ENCODE data around the gene A1BG.
"Not testable (repeated sequence)": the region's sequence is repeated elsewhere in the genome, so short reads cannot be mapped to it uniquely, and the experiment has no call there.

The A1BG gene

DNA sequence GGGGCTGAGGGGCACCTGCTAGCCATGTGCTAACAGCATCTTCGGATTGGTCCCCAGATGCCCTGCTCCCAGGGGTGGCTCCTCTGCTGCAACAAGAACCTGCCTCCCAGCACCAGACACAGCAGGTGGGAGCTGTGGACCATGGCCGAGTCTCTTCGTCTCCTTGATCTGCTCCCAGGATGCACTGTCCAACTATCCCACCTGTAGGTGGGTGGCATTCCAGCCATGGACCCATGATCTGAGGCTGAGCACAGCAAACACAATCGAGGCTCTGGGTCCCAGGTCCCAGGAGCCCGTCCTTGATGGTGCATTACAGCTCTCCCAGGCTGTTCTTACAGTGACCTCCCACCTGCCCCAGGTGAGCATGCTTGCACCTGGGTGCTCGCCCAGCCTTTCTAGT, 26.0 kb upstream of the A1BG start:
- H3K4me3 ChIP-seq (ENCODE audit: low read depth, low read length): peak overlapping the region; percentile 74
- no peak for DNase-seq (ENCODE audit: low read depth)
- TF ChIP-seq, protein P1, sequence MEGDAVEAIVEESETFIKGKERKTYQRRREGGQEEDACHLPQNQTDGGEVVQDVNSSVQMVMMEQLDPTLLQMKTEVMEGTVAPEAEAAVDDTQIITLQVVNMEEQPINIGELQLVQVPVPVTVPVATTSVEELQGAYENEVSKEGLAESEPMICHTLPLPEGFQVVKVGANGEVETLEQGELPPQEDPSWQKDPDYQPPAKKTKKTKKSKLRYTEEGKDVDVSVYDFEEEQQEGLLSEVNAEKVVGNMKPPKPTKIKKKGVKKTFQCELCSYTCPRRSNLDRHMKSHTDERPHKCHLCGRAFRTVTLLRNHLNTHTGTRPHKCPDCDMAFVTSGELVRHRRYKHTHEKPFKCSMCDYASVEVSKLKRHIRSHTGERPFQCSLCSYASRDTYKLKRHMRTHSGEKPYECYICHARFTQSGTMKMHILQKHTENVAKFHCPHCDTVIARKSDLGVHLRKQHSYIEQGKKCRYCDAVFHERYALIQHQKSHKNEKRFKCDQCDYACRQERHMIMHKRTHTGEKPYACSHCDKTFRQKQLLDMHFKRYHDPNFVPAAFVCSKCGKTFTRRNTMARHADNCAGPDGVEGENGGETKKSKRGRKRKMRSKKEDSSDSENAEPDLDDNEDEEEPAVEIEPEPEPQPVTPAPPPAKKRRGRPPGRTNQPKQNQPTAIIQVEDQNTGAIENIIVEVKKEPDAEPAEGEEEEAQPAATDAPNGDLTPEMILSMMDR (IDR thresholded peaks at IDR 0.05; ENCODE audit: control insufficient read depth, extremely low read depth, insufficient read depth): no peak

DNA sequence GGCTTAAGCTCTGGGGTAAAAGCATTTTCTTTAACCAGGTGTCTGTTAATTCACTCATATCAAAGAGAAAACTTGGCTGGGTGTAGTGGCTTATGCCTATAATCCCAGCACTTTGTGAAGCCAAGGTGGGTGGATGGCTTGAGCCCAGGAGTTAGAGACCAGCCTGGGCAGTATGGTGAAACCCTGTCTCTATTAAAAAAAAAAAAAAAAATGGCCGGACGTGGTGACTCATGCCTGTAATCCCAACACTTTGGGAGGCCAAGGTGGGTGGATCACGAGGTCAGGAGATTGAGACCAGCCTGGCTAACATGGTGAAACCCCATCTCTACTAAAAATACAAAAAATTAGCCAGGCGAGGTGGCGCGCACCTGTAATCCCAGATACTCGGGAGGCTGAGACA, 23.4 kb upstream of the A1BG start:
- H3K4me3 ChIP-seq (ENCODE audit: low read depth, low read length); DNase-seq (ENCODE audit: low read depth): not testable (repeated sequence)

GRCh38 chr19:58374200-58374599, 20.9 kb upstream of the A1BG start:
- no peak for DNase-seq (ENCODE audit: low read depth)

GRCh38 chr19:58372311-58373133, 19.2 kb upstream of the A1BG start:
- no peak for DNase-seq (ENCODE audit: low read depth)
- no peak overlapping the region for H3K4me3 ChIP-seq (ENCODE audit: low read depth, low read length)
- TF ChIP-seq, protein P1 (IDR thresholded peaks at IDR 0.05; ENCODE audit: control insufficient read depth, extremely low read depth, insufficient read depth): peak; percentile 22; the same call in 1 of the 2 replicates

More at GRCh38 chr19:58374200-58374599, 20.9 kb upstream of the A1BG start:
- H3K4me3 ChIP-seq (ENCODE audit: low read depth, low read length): no peak overlapping the region
- TF ChIP-seq, protein P1 (IDR thresholded peaks at IDR 0.05; ENCODE audit: control insufficient read depth, extremely low read depth, insufficient read depth): no peak

GRCh38 chr19:58368561-58369360, 15.5 kb upstream of the A1BG start:
- no peak for DNase-seq (ENCODE audit: low read depth)
- no peak overlapping the region for H3K4me3 ChIP-seq (ENCODE audit: low read depth, low read length)
- TF ChIP-seq, protein P1 (IDR thresholded peaks at IDR 0.05; ENCODE audit: control insufficient read depth, extremely low read depth, insufficient read depth): no peak

DNA sequence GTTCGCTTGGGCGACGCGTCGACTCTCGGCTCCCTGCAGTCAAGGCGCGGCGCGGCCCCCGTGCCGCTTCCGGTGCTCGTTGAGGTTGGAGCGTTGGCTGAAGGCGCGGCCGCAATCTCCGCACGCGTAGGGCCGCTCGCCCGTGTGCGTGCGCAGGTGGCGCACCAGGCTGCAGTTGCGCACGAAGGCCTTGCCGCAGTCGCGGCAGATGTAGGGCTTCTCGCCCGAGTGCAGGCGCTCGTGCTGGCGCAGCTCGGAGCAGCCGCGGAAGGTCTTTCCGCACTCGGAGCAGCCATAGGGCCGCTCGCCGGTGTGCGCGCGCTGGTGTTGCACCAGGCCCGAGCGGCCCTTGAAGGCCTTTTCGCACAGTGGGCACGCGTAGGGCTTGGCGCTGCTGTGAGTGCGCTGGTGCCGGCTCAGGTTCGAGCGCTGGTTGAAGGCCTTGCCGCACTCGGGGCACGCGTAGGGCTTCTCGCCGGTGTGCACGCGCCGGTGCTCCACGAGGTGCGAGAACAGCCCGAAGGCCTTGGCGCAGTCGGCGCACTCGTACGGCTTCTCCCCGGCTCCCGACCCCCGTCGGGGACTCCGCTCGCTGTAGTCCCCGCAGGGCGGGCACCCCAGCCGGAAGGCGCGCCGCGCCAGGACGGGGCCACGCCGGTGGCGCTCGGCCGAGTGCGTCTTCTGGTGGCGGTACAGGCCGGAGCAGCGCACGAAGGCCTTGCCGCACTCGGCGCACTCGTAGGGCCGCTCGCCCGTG, 14.6 kb upstream of the A1BG start:
- H3K4me3 ChIP-seq (ENCODE audit: low read depth, low read length): no peak overlapping the region
- no peak for DNase-seq (ENCODE audit: low read depth)
- TF ChIP-seq, protein P1 (IDR thresholded peaks at IDR 0.05; ENCODE audit: control insufficient read depth, extremely low read depth, insufficient read depth): no peak

Measured in LNCaP clone FGC (cell line).